GM10266 (cell line): ENCODE data around the gene SNAP91.

Source experiments
- DNase-seq: peaks from one replicate; pipeline ENCODE4 v3.0.0; 2012; ENCODE audit errors: extremely low spot score
- CTCF ChIP-seq: IDR thresholded peaks from 2 replicates; pipeline ENCODE4 v1.5.1; 2012; ENCODE audit warnings: mild to moderate bottlenecking, low read depth; ENCODE audit not compliant: control insufficient read depth, insufficient read depth; ENCODE audit errors: missing control alignments

The SNAP91 gene

GRCh38 chr6:83729871-83730270 is 21.0 kb upstream of the SNAP91 start:
- TF ChIP-seq CTCF, result no peak
- no peak for DNase-seq

- no peak for DNase-seq
- TF ChIP-seq CTCF, result no peak
These were observed 14.0 kb upstream of the SNAP91 start for GRCh38 chr6:83722876-83723275.

- no peak for DNase-seq
- TF ChIP-seq CTCF, result no peak
These were observed 8.9 kb upstream of the SNAP91 start for GRCh38 chr6:83717809-83718208.

- no peak for TF ChIP-seq CTCF
- DNase-seq, result no peak
These were observed 3.1 kb upstream of the SNAP91 start for GRCh38 chr6:83711958-83712357.

GRCh38 chr6:83709748-83710050 is 798 bp upstream of the SNAP91 start:
- no peak for DNase-seq
- TF ChIP-seq CTCF, result no peak

- peak; percentile 39 for DNase-seq
- TF ChIP-seq CTCF, result no peak
These were observed 343 bp downstream of the SNAP91 start for GRCh38 chr6:83708546-83708969.

GRCh38 chr6:83707829-83708545 is 914 bp downstream of the SNAP91 start:
- DNase-seq, result peak; percentile 26
- TF ChIP-seq CTCF, result no peak
